ENCODE results near the gene DNASE1L2.

GRCh38 chr16:2282866-2283555, 46.8 kb downstream of the DNASE1L2 start:
- TF ChIP-seq CTCF (IDR thresholded peaks at IDR 0.05) (no peak), POLR2A (IDR thresholded peaks at IDR 0.05) (no peak)
